Body of pancreas (tissue), 4 donors: Measurements from ENCODE around the gene THSD4.

Experiments used
- POLR2A ChIP-seq, 3 donors: fragments of 450-650 bp; IDR thresholded peaks; one replicate each; pipeline ENCODE4 v1.6.1; 2016; ENCODE audit warnings: antibody characterized with exemption in 3 of 3, mild to moderate bottlenecking in 2 of 3
- TF ChIP-seq, protein P1 (sequence below), 7 experiments: fragments of 450-650 bp in 4 of 7; fragments of 200-600 bp in 3 of 7; sonication (generic) in 3 of 7; IDR thresholded peaks; one replicate each; pipeline ENCODE4 v1.5.1; 2016 to 2019; ENCODE audit warnings: antibody characterized with exemption in 7 of 7

DNA sequence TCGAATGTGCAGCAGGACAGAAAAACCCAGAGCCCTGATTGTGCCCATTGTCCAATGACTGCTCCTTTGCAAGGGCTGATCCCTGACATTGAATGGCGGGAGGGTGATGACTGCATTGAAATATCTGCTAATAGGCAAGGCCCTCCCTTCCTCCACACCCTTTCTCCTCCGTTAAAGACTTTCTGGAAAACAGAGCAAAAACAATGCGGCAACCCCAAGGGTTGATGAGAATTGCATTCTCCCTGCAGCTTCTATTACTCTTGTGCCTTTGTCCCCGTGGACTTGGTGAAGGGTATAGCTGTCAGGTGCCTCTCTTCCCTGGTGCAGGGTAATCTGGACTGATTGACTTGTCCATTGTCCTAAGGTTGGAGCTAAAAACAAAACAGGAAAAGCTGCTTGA lies 71.8 kb downstream of the THSD4 start:
- TF ChIP-seq, protein P1, sequence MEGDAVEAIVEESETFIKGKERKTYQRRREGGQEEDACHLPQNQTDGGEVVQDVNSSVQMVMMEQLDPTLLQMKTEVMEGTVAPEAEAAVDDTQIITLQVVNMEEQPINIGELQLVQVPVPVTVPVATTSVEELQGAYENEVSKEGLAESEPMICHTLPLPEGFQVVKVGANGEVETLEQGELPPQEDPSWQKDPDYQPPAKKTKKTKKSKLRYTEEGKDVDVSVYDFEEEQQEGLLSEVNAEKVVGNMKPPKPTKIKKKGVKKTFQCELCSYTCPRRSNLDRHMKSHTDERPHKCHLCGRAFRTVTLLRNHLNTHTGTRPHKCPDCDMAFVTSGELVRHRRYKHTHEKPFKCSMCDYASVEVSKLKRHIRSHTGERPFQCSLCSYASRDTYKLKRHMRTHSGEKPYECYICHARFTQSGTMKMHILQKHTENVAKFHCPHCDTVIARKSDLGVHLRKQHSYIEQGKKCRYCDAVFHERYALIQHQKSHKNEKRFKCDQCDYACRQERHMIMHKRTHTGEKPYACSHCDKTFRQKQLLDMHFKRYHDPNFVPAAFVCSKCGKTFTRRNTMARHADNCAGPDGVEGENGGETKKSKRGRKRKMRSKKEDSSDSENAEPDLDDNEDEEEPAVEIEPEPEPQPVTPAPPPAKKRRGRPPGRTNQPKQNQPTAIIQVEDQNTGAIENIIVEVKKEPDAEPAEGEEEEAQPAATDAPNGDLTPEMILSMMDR (IDR thresholded peaks at IDR 0.05), result no peak
- no peak for TF ChIP-seq POLR2A (IDR thresholded peaks at IDR 0.05)
